GM19438 (cell line): Measurements from ENCODE around the gene TTC12.
"Not testable (repeated sequence)": the region's sequence is repeated elsewhere in the genome, so short reads cannot be mapped to it uniquely, and the experiment has no call there.

Source experiments
- ATAC-seq: cut with Tn5 transposase; IDR thresholded peaks from one replicate; pipeline ENCODE4 v1.9.1; 2021; ENCODE audit warnings: low read depth; ENCODE audit not compliant: unreplicated experiment

The TTC12 gene

DNA sequence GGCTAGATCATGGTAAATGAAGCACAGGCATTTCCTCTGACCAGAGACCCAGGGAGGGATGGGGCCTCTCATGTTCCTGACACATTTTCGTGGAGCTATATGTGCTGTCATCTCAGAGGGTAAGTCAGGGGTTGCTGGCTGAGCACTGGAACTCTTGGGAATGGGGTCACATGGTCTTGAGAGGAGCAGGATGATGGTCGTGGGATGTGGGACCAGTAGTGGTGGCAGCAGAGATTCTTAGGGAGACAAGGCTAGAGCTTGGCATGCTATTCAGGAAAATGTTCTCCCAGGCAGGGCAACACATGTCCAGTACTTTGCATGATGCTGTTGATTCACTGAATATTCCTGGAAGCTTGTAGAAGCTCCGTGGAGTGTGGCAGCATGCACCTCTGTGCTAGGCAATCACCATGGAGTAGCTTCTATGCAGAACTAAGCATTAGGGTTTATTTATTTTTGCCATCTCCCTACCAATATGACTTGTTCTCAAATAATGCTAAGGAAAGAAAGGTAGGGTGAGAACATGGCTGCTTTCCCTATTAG, 31.4 kb upstream of the TTC12 start:
- no peak for ATAC-seq

DNA sequence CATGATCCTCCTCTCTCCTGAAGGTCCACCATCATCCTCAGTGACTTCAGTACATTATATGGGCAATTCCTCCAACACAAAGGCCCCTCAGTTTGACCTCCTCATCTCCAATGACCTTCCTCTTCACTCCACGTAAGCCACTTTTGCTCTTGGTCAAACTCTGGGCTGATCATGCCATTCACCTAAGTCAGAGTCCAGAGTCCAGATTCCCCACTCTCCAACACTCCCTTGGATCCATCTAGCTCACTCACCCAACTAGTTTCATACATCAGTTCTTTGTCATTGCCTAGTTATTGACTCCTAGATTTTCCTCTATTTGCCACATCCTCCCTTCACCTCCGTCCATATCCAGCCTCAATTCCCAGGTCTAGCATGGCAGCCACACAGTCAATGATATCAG, 30.5 kb upstream of the TTC12 start:
- no peak for ATAC-seq

DNA sequence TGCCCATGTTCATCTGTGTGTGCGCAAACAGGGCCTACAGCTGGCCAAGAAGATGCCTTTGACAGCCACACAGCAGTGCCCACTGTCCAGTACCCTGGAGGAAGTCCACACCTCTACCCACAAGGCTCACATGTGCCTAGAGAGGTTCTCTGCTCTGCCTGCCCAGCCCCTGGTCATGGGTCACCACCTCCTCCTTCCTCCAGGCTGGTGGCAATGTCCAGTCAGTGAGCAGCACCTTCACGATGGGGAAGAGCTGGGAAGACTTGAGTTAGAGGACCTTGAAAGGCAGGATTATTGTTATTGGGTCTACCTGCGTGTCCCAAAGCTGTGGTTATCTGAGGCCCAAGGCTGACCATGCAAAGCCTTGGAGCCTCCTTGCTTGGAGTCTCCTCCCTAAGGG, 28.4 kb upstream of the TTC12 start:
- no peak for ATAC-seq

DNA sequence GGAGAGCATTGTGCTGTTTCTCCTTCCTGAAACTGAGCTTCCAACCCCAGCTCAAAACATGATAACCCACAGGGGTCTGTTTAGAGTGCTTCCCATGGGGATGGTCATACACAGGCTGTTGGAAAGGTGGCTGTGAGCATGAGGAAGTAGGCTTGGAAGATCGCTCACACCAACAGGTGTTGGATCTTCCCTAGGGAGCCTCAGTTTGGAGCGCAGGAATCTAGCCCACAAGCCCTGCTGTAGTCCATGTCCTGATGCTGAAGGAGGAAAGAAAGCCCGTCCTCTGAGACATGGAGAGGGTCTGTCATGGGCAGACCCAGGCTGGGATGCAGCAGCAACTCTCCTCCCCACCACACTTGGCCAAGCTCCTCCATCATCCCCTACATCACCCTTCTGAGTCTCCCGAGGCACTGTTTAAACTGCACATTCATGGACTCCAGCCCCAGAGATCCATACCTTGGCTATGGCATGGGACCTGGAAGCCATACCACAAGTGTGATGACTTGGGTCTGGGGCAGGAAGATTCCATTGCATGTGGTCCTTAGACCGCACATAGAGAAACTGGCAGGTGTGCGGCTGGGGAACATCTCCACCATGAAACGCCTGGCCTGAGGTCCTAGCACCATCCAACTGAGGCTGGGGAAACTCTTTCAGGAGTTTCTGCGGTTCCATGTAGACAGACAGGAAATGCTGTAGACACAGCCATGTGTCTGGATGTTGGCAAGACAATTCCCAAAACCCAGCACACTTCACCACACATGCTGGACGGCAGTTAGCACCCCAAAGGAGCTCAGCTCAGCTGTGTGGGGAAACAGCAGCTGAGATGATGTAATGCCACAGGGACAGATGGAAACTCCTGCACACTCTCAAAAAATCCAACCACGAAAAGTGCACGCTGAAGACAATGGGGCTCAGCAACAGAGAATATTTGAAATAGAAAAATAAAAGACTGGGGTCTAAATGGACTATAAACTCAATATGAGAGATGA, 27.6 kb upstream of the TTC12 start:
- ATAC-seq = no peak

DNA sequence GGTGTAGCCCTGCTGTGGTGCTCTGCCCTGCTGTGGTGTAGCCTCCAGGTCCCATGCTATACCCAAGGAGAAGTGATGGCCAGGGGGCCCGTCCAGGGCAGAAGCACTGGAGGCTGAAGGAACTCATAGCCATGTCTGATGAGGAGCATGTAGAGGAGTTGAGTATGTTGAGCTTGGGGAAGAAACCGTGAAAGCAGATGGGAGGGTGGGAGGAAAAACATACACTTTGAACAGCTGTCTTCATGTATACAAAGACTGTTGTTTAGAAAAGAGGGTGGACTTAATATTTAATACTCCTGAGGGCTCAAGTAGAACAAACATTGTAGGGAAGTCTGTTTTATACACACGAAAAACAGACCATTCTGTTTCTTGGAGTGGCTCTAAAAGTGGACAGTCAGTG, 26.6 kb upstream of the TTC12 start:
- ATAC-seq = no peak

DNA sequence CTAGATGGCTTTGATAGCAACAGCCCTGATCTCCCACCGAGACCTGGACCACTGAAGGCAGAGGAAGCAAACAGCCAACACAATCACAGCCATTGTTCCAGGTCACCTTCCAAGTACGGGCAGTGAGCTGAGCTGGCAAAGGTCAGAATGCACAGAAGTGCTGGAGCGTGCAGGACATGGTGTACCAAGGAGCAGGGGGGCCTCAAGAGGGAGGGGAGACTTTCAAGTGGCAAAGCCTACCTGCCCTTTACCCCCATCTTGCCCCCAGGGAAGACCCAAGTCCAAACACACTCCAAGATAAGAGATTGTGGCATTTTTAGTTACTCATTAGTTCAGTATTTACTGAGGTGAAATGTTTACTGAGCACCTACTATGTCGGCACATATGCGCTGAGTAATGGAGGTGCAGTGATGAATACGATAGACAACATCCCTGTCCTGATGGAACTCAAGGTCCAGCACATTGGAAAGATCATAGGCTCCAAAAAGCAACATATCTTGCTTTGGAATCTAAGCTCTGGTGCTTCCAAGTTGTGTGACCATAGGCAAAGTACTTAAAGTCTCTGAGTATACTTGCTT, 26.0 kb upstream of the TTC12 start:
- ATAC-seq = no peak

DNA sequence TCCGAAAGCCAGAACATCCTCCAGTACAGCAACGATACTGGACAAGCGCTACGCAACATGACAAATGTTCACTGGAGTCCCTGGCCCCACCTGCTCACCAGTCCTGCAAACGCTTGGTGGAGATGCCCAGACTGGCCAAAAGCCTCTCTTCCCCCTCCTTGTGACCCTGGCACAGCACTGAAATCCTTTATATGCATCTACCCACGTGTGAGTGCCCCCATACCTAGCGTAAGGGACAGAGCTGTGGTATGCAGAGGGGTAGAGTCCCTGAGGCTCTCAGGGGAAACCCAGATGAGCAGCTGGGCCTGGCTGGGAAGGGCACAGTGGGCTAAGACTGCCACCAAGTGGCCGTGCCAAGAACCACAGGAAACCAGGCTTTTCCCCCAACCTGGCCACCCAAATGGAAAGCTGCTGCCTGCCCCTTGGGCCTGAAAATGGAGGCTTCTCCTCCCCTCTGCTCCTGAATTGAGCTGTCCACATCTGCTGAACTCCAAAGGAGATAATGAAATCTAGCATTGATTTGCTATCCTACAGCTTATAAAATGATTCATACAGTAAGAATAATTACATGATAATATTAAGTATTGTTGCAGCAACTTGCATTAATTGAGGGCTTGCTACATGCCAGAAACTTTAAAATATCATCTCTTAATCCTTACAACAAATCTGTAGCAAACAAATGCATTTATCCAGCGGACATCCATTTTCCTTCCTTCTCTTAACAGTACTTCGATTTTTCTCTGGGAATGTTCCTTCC, 24.8 kb upstream of the TTC12 start:
- peak; percentile 92 for ATAC-seq

DNA sequence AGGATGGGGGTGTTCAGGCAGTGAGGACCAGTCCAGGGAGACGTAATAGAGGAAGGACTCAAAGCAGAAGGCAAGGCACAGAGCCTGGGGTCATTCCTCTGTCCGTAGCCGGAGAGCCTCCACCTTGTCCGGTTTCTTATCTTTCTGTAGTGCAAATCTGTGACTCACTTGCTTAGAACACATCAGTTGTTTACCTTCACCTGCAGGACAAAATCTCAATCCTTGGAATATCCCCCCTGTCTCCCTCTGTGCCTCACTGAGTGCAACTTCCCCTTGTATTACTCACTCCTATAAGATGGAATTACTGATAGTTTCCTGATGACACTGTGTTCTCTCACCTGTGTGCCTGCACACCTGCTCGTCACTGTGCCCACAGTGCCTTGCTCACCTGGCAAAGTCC, 20.4 kb upstream of the TTC12 start:
- no peak for ATAC-seq

DNA sequence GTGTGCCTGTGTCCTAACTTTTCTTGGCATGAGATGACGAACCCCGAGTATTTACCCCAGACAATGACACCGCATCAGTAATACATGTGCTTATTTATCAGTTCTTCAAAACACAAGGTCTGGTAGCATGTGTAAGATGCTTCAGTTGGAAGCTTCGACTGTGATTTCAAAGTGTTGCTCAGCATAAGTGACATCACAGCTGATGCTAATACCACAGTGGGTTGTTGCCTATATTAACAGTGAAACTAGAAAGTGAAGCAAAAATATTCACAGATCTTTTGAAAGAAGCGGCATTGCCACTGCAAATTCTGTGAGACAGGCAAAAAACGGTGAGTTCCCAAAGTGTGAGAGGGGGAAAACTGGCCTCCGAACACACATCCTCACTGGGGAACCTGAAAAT, 18.4 kb upstream of the TTC12 start:
- ATAC-seq = no peak

DNA sequence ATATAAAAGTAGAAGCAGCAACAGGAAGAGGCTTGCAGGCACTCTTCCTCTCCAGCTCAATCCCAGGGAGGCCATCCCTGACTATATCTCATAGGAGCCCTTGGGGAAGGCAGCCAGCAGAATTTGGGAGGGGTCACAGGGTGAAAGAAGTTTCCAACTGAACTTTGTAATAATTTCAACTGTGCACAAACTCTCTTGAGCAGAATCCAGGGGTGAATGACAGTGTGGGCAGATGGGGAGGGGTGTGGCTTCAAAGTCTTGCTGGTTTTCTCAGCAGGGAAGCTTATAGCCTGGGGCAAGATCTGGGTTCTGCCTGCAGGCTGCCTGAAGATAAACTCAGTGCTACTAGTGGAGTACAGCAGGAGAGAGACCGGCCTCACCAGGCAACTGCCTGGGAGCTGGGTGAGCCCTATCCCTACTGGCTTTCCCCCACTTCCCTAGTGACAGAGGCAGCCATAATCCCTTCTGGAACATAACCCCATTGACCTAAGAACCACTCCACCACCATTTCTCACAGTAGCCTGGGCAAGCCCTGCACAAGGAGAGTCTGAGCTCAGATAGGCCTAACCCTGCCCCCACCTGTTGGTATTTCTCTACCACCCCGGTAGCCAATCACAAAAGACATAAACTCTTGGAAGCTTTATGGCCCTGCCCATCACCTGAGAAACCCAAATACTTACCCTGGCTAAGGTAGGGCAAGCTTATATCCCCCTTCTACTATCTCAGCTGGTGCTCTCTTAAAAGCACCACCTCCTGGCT, 17.8 kb upstream of the TTC12 start:
- no peak for ATAC-seq

DNA sequence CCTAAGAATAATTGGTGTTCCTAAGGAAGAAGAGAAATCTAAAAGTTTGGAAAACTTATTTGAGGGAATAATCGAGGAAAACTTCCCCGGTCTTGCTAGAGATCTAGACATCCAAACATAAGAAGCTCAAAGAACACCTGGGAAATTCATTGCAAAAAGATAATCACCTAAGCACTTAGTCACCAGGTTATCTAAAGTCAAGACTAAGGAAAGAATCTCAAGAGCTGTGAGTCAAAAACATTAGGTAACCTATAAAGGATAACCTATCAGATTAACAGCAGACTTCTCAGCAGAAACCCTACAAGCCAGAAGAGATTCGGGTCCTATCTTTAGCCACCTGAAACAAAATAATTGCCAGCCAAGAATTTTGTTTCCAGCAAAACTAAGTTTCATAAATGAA, 15.9 kb upstream of the TTC12 start:
- not testable (repeated sequence) for ATAC-seq

DNA sequence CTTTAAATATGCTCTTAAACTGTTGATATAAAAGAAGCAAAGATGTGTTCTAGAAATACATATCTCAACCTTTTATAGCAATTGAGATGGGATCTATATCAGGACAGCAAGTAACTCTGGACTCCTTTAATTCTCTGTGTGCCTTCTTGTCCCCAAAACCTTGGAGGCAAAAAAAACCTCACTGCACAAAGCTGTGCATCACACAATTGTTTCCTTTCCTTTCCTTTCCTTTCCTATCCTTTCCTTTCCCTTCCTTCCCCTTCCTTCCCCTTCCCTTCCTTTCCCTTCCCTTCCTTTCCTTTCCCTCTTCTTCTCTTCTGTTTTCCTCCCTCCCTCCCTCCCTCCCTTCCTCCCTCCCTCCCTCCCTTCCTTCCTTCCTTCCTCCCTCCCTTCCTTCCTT, 9.5 kb upstream of the TTC12 start:
- no peak for ATAC-seq

DNA sequence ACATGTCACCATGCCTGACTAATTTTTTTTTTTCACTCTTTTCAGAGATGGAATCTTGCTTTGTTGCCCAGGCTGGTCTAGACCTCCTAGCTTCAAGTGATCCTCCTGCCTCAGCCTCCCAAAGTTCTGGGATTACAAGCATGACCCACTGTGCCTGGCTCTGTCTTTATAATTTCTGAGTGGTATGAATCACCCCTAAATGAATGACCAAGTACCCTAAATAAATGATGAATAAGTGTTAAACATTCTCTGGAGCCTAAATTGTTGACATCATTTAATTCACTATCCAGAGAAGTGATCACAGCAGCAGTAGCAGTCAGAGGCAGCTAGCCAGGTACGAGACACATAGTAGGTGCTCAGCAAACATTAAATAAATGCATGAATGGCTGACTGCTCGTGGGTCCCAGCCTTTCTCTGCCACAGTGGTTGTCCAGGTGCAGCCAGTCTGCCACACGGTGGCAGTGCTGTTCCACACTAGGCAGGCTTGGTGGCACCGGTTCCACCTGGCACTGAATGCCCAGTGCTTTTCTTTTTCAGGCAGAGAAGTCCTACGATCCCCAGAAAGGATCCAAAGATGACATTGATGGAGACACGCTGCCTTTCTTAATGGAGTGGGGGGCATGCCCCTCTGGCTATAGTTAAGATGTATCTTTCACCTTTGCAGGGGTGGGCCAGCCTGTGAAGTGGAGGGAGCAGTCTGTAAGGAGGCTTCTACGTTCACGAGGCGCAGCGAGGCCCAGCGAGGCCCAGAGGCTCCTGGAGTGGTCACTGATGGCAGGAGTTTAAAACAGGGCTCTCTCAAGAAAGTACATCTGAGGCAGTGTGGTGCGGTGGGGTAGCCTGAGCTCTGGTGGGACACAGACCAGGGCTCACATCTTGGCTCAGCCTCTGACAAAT, 8.7 kb upstream of the TTC12 start:
- ATAC-seq = peak; percentile 75

DNA sequence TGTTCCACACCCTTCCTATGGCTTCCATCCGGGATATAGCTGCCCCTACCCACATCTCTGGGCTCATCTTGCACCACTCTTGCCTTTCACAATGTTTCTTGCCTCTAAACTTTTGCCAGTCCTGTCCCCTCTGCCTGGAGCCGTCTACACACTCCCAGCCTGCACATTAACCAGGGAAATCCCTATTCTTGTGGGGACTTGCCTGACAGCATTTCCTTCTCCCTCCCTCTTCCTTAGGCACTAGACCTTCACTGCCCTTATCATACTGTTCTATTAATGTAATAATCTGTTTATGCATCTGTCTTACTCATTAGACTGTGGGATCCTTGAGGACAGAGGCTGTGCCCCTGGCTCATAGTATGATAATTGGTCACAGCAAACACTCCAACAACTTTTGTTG, 5.8 kb upstream of the TTC12 start:
- no peak for ATAC-seq

DNA sequence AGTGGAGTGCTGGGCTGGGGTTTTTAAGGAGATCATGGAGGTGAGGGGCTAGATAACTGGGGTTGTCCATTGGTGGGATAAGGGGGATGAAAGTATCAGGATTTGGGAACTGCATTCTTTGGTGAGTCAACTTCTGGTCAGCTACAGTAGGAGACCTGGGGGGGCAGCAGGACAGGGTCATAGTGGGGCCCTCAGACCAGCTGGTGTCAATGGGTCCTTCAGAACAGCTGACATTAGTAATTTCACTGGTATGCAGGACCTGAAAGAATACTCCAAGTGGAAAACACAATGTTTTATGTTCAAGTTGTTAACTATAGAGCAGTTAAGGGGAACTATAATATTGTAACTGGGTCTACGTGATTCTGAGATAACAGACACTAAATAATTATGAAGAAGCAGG, 2.8 kb upstream of the TTC12 start:
- ATAC-seq = no peak

DNA sequence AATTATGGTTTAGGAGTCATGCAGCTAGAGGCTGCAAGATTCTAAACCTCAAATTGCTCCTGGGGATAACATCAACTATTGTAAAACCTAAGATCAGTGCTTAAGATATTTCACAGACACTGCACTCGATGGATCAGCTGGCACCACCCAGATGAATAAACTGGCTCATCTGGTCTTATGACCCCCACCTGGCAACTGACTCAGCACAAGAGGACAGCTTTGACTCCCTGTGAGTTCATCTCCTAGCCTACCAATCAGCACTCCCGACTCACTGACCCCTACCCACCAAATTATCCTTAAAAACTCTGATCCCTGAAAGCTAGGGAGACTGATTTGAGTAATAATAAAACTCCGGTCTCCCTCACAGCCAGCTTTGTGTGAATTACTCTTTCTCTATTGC, 782 bp upstream of the TTC12 start:
- no peak for ATAC-seq

DNA sequence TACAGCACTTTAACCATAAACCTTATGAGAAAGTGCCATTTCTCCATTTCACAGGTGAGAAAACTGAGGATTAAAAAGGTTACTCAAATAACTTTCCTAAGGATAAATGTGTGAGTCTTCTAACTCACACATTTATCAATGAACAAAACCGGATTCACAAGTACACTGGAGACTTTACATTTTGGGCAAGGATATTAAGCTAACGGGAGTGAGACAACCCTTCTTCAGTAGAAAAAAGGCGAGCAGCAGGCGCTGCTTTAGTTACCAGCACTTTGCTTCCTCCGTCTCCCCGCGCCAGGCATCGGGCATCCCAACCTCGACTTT, 356 bp upstream of the TTC12 start:
- ATAC-seq = no peak

DNA sequence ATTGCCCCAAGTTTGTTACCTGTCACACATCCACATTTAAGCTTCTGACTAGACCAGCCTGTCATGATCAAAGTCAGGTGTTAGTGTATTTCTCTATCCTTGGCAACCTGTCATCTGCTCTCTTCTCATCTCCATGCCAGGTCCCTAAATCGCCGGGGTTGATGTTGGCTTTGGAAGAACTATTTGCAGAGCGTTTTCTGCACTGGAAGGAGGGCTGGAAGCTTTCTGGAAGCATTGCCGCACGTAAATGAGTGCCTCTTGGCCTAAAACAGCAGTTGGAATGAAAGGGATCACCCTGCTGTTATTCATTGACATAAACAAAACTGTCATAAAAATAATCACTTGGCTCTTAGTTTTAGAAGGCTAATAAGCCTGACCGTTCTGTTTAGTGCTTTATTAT, 1.4 kb downstream of the TTC12 start:
- no peak for ATAC-seq

DNA sequence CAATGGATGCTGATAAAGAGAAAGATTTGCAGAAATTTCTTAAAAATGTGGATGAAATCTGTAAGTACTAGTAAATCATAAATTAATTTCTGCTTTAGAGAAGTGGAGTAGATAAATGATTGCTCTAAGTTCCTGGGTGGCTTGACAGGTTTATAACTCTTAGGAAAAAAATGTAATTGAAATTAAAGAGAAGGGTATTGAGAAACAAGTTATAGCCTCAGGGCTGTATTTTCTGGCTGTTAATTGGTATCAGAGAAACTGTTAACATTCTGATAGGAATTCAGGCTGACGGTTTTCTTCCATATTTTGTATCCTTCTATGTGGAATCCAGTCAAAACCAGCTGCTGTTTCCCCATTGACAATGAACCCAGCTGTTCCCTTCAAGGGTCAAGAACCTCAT, 1.9 kb downstream of the TTC12 start:
- no peak for ATAC-seq

DNA sequence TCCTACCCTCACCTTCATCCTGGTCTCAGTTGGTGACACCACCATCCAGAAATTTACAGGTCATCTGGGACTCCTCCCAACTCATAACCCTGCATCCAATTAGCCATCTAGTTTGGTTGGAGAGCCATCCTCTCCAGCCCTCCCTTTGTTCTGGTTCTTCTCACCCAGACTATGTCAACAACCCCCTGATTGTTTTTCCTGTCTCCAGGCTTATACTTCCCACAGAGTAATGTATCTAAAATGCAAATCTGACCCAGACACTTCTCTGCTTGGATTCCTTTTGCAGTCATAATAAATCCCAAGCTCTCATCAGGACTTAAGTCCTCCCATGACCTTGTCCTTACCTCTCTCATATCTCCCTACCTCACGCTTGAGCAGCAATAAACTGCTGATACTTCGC, 3.0 kb downstream of the TTC12 start:
- no peak for ATAC-seq
